AG04450 (cell line): ENCODE measurements around the gene XRCC3. TPM values are rescaled to one million over a fixed set of nuclear protein-coding genes. Genes with fewer than 3 reads are reported as not detected.

ENCODE experiments used
- CTCF ChIA-PET: fragments of 300-600, 350-600 bp; formaldehyde crosslinking; extraction: SDS; loops from one replicate; lab custom pipeline; 2022; ENCODE audit warnings: antibody characterized with exemption, inconsistent platforms; lab: Charles Lee
- POLR2A ChIA-PET: fragments of 350-600 bp; formaldehyde crosslinking; extraction: SDS; loops from one replicate; lab custom pipeline; 2021; ENCODE audit warnings: antibody characterized with exemption, inconsistent platforms; lab: Yijun Ruan, JAX
- DNase-seq: peaks from one replicate; pipeline ENCODE4 v3.0.0-alpha.2; 2011; ENCODE audit warnings: low read depth, low spot score
- H3K27ac ChIP-seq: one replicate; pipeline ENCODE4 v1.5.1; 2012; ENCODE audit warnings: low read depth, low read length, control low read depth
- H3K27me3 ChIP-seq: one replicate; pipeline ENCODE4 v1.6.0; 2012; ENCODE audit warnings: low read length; ENCODE audit not compliant: control insufficient read depth, insufficient read depth
- H3K4me3 ChIP-seq: 2 replicates; pipeline ENCODE4 v1.5.1; 2011; ENCODE audit warnings: mild to moderate bottlenecking, low read depth, low read length, control low read depth
- H3K9me3 ChIP-seq: 2 replicates; pipeline ENCODE4 v1.5.1; 2012; ENCODE audit warnings: low read length; ENCODE audit not compliant: control insufficient read depth, insufficient read depth
- polyA plus RNA-seq: library from polyadenylated mRNA; depleted of rRNA; stranded (reverse); fragments of >200 nt; gene quantifications from 2 replicates; pipeline ENCODE4 v1.2.3, GENCODE V29; 2011
- TF ChIP-seq, protein P1 (sequence below): IDR thresholded peaks from 2 replicates; pipeline ENCODE4 v1.5.1; 2011; ENCODE audit warnings: low read depth, low read length, control low read depth, inconsistent platforms

The XRCC3 gene
- polyA plus RNA-seq, 1 experiment = 4.8 TPM

DNA sequence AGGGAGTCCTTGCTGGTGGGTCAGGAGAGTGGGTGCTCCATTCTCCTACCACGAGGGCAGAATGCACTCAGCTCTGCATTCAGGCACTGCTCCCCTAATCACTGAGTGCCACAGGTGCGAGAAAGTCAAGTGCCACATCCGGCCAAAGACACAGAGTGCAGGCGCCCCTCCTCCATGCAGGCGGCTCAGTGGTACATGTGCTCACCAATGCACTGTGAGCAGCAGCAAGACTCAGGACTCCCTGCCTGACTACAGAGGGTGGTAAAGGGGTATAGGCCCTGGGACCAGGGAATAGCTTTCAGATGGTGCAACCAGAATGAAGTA lies 33.2 kb upstream of the XRCC3 start:
- ChIA-PET POLR2A (interaction anchor here (0.6 kb wide), 1 partner anchor 299 kb away, joined by 3 read pairs; no protein-coding TSS in a partner anchor), CTCF (no interaction called here)
- no peak for DNase-seq
- Histone ChIP-seq H3K27ac (no peak overlapping the region), H3K4me3 (no peak overlapping the region), H3K27me3 (no peaks in the 10 kb centered on the region), H3K9me3 (no peaks in the 10 kb centered on the region)
- TF ChIP-seq, protein P1, sequence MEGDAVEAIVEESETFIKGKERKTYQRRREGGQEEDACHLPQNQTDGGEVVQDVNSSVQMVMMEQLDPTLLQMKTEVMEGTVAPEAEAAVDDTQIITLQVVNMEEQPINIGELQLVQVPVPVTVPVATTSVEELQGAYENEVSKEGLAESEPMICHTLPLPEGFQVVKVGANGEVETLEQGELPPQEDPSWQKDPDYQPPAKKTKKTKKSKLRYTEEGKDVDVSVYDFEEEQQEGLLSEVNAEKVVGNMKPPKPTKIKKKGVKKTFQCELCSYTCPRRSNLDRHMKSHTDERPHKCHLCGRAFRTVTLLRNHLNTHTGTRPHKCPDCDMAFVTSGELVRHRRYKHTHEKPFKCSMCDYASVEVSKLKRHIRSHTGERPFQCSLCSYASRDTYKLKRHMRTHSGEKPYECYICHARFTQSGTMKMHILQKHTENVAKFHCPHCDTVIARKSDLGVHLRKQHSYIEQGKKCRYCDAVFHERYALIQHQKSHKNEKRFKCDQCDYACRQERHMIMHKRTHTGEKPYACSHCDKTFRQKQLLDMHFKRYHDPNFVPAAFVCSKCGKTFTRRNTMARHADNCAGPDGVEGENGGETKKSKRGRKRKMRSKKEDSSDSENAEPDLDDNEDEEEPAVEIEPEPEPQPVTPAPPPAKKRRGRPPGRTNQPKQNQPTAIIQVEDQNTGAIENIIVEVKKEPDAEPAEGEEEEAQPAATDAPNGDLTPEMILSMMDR = no peak

DNA sequence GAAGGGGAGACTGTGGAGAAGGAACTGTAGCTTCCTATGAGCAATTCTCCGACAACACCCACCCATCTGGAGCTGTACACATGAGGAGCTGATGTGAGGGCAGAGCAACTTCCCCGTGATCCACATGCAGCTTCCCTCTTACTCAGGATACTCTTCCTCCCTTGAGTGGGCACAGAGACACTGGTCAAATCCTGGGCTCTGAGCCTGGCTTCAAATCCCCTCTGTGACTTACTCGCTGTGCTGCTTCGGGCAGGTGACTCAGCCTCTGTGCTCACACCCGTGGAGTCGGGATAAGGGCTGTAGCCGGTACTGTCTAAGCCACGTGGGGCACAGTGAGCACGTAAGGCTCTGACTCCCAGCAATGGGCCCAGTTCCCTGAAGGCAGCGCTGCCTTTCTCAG lies 31.4 kb upstream of the XRCC3 start:
- TF ChIP-seq, protein P1 = no peak
- POLR2A ChIA-PET = no interaction called here
- H3K4me3 ChIP-seq = no peak overlapping the region
- CTCF ChIA-PET = interaction anchor here (0.6 kb wide), 1 partner anchor 175 kb away, joined by 4 read pairs; no protein-coding TSS in a partner anchor
- no peak overlapping the region for H3K27ac ChIP-seq
- no peaks in the 10 kb centered on the region; the same call in 1 of the 2 replicates for H3K9me3 ChIP-seq
- H3K27me3 ChIP-seq = no peaks in the 10 kb centered on the region
- DNase-seq = no peak

DNA sequence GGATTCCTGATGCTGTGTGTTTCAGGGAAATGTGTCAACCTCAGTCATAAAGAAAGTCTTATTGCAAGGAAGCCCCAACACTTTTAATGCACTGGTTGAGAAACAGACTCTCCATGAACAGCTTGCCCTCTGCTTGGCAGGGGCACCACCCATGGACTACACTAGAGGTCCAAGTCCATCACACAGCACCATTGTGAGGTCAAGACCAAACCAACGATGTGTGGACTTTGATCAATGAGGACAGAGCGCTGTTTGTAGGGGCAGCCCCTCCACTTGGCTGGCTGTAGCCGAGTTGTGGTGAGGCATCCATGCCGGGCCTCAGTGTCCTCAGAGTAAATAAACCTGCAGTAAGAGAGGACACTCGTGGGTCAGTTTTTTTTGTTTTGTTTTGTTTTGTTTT lies 30.2 kb upstream of the XRCC3 start:
- no peak for DNase-seq
- Histone ChIP-seq H3K9me3 (no peaks in the 10 kb centered on the region; the same call in 1 of the 2 replicates), H3K4me3 (no peak overlapping the region), H3K27ac (no peak overlapping the region), H3K27me3 (no peaks in the 10 kb centered on the region)
- POLR2A ChIA-PET = no interaction called here
- CTCF ChIA-PET = no interaction called here
- TF ChIP-seq, protein P1 = no peak

DNA sequence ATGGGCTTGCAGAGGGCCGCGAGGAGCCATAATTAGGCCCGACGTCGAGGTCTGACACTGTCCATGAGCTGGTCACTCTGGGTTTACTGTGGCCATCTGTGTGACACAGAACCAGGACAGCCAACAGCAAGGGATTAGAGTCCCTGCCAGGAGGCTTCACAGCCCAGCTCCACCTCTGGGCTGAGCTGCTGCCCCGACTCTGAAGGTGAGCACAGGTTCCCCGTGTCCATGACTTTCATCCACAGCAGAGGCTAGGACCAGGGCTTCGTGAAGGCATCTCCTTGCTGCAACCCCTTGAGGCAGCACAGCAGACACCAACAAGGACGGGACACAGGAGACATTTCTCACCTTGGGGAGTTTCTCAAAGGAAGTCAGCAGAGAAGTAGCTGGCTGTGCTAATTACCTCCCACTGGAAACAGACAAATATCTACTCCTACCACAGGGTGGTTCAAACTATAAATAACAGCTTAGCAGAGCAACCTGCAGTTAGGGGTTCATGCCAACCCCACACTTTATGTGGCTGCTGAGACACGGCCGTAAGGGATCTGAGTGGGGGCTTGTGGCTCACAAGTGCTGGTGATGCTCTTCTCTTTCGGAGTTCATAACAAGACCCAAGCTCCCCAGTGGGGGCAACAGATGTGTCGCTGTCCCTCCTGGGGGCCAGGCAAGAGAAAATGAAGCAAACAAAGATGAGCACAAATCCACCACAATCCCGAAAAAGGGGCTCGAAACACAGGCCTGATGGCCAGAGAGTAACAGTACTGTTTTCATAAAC lies 29.6 kb upstream of the XRCC3 start:
- TF ChIP-seq, protein P1 = no peak
- ChIA-PET POLR2A (no interaction called here), CTCF (interaction anchor here (0.5 kb wide), 1 partner anchor 156 kb away, joined by 3 read pairs; no protein-coding TSS in a partner anchor)
- no peaks in the 10 kb centered on the region for H3K27me3 ChIP-seq
- H3K4me3 ChIP-seq = no peak overlapping the region
- no peak overlapping the region for H3K27ac ChIP-seq
- peaks cover 4% of the 10 kb centered on the region; the same call in 1 of the 2 replicates for H3K9me3 ChIP-seq
- no peak for DNase-seq

DNA sequence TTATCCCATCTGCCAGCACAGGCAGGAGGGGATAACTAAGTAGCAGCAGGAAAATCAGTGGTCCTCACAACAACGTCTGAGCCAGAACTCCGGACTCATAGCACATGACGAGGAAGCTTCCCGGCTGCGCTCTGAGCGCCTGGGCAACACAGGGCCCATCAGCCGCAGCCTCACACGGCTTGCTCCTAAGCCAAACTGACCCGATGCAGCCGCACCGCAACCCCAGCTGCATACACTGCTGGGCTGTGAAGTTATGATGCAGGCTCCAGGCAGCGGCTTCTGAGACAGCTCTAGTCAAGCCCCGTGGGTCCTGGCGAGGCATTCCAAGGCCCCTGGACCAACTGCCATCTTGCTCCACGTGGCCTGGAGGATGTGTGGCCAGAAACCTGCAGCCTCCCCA lies 28.4 kb upstream of the XRCC3 start:
- no peak for DNase-seq
- Histone ChIP-seq H3K27ac (no peak overlapping the region), H3K27me3 (no peaks in the 10 kb centered on the region), H3K9me3 (peaks cover 4% of the 10 kb centered on the region; the same call in 1 of the 2 replicates), H3K4me3 (no peak overlapping the region)
- TF ChIP-seq, protein P1 = no peak
- POLR2A ChIA-PET = no interaction called here
- CTCF ChIA-PET = no interaction called here
